ENCODE data around the gene GSN.

The GSN gene

GRCh38 chr9:121325387-121325786, 57.4 kb downstream of the GSN start:
- DNase-seq, result no peak

- no peak for DNase-seq
Observed at GRCh38 chr9:121326130-121326838, 58.3 kb downstream of the GSN start.

- no peak for DNase-seq
Observed at GRCh38 chr9:121326901-121327613, 59.1 kb downstream of the GSN start.

- DNase-seq, result no peak
Observed at GRCh38 chr9:121328476-121328875, 60.5 kb downstream of the GSN start.

GRCh38 chr9:121328876-121329681, 61.1 kb downstream of the GSN start:
- no peak for DNase-seq

- no peak for DNase-seq
Observed at GRCh38 chr9:121331549-121331948, 63.6 kb downstream of the GSN start.

GRCh38 chr9:121331992-121332685, 64.2 kb downstream of the GSN start:
- DNase-seq, result no peak

GRCh38 chr9:121333950-121334773, 66.2 kb downstream of the GSN start:
- no peak for DNase-seq

GRCh38 chr9:121336665-121337064, 68.7 kb downstream of the GSN start:
- DNase-seq, result no peak

- no peak for DNase-seq
Observed at GRCh38 chr9:121339437-121339836, 71.5 kb downstream of the GSN start.

- DNase-seq, result no peak
Observed at GRCh38 chr9:121340676-121341392, 72.9 kb downstream of the GSN start.

- no peak for DNase-seq
Observed at GRCh38 chr9:121344184-121344583, 76.2 kb downstream of the GSN start.

GRCh38 chr9:121345070-121345469, 77.1 kb downstream of the GSN start:
- DNase-seq, result no peak

GRCh38 chr9:121348221-121348620, 80.3 kb downstream of the GSN start:
- DNase-seq, result no peak

GRCh38 chr9:121349009-121349408, 81.0 kb downstream of the GSN start:
- DNase-seq, result no peak

GRCh38 chr9:121350036-121350435, 82.1 kb downstream of the GSN start:
- no peak for DNase-seq

GRCh38 chr9:121350993-121351561, 83.1 kb downstream of the GSN start:
- peak in 1 of 2 donors; percentile 58 for DNase-seq

- no peak for DNase-seq
Observed at GRCh38 chr9:121353241-121354061, 85.5 kb downstream of the GSN start.

- no peak for DNase-seq
Observed at GRCh38 chr9:121354141-121354540, 86.2 kb downstream of the GSN start.

- no peak for DNase-seq
Observed at GRCh38 chr9:121354762-121355161, 86.8 kb downstream of the GSN start.
